OCI-LY1 (cell line): Measurements from ENCODE around the gene BAG2.

Experiments used
- H2AFZ ChIP-seq: fragments of 200-600 bp; sonication (generic), shearing (Covaris generic); 2 replicates; pipeline ENCODE4 v1.6.0; 2014; ENCODE audit warnings: antibody characterized with exemption, mild to moderate bottlenecking, low read length
- H3F3A ChIP-seq: fragments of 200-600 bp; sonication (generic), shearing (Covaris generic); 2 replicates; pipeline ENCODE4 v1.6.0; 2014; ENCODE audit warnings: mild to moderate bottlenecking, antibody characterized with exemption, low read length, moderate library complexity; ENCODE audit not compliant: insufficient read depth
- H3K27ac ChIP-seq: fragments of 200-600 bp; sonication (generic); 2 replicates; pipeline ENCODE4 v1.5.1; 2014; ENCODE audit warnings: low read length, mixed run types, mild to moderate bottlenecking, low read depth; ENCODE audit not compliant: poor library complexity, severe bottlenecking
- H3K27me3 ChIP-seq: fragments of 200-600 bp; sonication (generic); 2 replicates; pipeline ENCODE4 v1.6.0; 2014; ENCODE audit warnings: antibody characterized with exemption, mild to moderate bottlenecking, low read length, moderate library complexity; ENCODE audit not compliant: insufficient read depth
- H3K36me3 ChIP-seq: fragments of 200-600 bp; sonication (generic); 2 replicates; pipeline ENCODE4 v1.6.1; 2014; ENCODE audit warnings: mild to moderate bottlenecking, antibody characterized with exemption, low read length, moderate library complexity, mixed read lengths; ENCODE audit not compliant: insufficient read depth
- H3K4me1 ChIP-seq: fragments of 200-600 bp; sonication (generic); 2 replicates; pipeline ENCODE4 v1.5.1; 2014; ENCODE audit warnings: mild to moderate bottlenecking, low read length, moderate library complexity; ENCODE audit not compliant: insufficient read depth, severe bottlenecking
- H3K4me2 ChIP-seq: fragments of 200-600 bp; sonication (generic), shearing (Covaris generic); 2 replicates; pipeline ENCODE4 v1.6.1; 2014; ENCODE audit warnings: low read length
- H3K4me3 ChIP-seq: fragments of 200-600 bp; sonication (generic); 2 replicates; pipeline ENCODE4 v1.5.1; 2014; ENCODE audit warnings: low read length, low read depth, mild to moderate bottlenecking, mixed read lengths; ENCODE audit not compliant: poor library complexity, severe bottlenecking
- H3K79me2 ChIP-seq: fragments of 200-600 bp; shearing (Covaris generic); 2 replicates; pipeline ENCODE4 v1.6.1; 2016; ENCODE audit warnings: mixed run types, low read length, mixed read lengths; ENCODE audit not compliant: insufficient read depth
- H3K9ac ChIP-seq: fragments of 200-600 bp; sonication (generic), shearing (Covaris generic); 2 replicates; pipeline ENCODE4 v1.6.1; 2014; ENCODE audit warnings: mild to moderate bottlenecking, low read length, mixed read lengths
- H3K9me2 ChIP-seq: fragments of 200-600 bp; sonication (generic), shearing (Covaris generic); 2 replicates; pipeline ENCODE4 v1.6.1; 2014; ENCODE audit warnings: low read depth, mild to moderate bottlenecking, low read length, mixed read lengths
- H3K9me3 ChIP-seq: fragments of 200-600 bp; shearing (Covaris generic); 2 replicates; pipeline ENCODE4 v1.6.1; 2014; ENCODE audit warnings: low read length, mixed read lengths
- H4K20me1 ChIP-seq: fragments of 200-600 bp; sonication (generic), shearing (Covaris generic); 2 replicates; pipeline ENCODE4 v1.6.0; 2016; ENCODE audit warnings: mild to moderate bottlenecking, low read length; ENCODE audit not compliant: insufficient read depth
- EZH2 ChIP-seq: fragments of 200-600 bp; sonication (generic), shearing (Covaris generic); IDR thresholded peaks from 2 replicates; pipeline ENCODE4 v1.8.0; 2017; ENCODE audit warnings: borderline replicate concordance, mixed run types, mild to moderate bottlenecking, antibody characterized with exemption, low read length, moderate library complexity, mixed read lengths
- TF ChIP-seq, protein P1 (sequence below): fragments of 200-600 bp; sonication (generic), shearing (Covaris generic); IDR thresholded peaks from 2 replicates; pipeline ENCODE4 v1.5.1; 2017; ENCODE audit warnings: mild to moderate bottlenecking, antibody characterized with exemption, low read length, moderate library complexity, mixed read lengths

Gene BAG2

GRCh38 chr6:57221191-57221935 is 49.2 kb downstream of the BAG2 start:
- Histone ChIP-seq H3K9me3 (peaks cover 3% of the 10 kb centered on the region; the same call in 1 of the 2 replicates), H3K4me1 (peaks cover 12% of the 10 kb centered on the region), H3K27me3 (peaks cover 9% of the 10 kb centered on the region; the same call in 1 of the 2 replicates), H3K27ac (no peak overlapping the region), H3K9me2 (no peaks in the 10 kb centered on the region), H4K20me1 (no peaks in the 10 kb centered on the region), H3K9ac (peak overlapping the region; percentile 73), H3K79me2 (no peaks in the 10 kb centered on the region), H3F3A (no peaks in the 10 kb centered on the region), H3K4me3 (peak overlapping the region; percentile 78), H3K4me2 (peak overlapping the region; percentile 71), H3K36me3 (no peaks in the 10 kb centered on the region; the same call in 1 of the 2 replicates), H2AFZ (no peak overlapping the region)
- TF ChIP-seq, protein P1, sequence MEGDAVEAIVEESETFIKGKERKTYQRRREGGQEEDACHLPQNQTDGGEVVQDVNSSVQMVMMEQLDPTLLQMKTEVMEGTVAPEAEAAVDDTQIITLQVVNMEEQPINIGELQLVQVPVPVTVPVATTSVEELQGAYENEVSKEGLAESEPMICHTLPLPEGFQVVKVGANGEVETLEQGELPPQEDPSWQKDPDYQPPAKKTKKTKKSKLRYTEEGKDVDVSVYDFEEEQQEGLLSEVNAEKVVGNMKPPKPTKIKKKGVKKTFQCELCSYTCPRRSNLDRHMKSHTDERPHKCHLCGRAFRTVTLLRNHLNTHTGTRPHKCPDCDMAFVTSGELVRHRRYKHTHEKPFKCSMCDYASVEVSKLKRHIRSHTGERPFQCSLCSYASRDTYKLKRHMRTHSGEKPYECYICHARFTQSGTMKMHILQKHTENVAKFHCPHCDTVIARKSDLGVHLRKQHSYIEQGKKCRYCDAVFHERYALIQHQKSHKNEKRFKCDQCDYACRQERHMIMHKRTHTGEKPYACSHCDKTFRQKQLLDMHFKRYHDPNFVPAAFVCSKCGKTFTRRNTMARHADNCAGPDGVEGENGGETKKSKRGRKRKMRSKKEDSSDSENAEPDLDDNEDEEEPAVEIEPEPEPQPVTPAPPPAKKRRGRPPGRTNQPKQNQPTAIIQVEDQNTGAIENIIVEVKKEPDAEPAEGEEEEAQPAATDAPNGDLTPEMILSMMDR: no peak
- TF ChIP-seq EZH2: no peak

DNA sequence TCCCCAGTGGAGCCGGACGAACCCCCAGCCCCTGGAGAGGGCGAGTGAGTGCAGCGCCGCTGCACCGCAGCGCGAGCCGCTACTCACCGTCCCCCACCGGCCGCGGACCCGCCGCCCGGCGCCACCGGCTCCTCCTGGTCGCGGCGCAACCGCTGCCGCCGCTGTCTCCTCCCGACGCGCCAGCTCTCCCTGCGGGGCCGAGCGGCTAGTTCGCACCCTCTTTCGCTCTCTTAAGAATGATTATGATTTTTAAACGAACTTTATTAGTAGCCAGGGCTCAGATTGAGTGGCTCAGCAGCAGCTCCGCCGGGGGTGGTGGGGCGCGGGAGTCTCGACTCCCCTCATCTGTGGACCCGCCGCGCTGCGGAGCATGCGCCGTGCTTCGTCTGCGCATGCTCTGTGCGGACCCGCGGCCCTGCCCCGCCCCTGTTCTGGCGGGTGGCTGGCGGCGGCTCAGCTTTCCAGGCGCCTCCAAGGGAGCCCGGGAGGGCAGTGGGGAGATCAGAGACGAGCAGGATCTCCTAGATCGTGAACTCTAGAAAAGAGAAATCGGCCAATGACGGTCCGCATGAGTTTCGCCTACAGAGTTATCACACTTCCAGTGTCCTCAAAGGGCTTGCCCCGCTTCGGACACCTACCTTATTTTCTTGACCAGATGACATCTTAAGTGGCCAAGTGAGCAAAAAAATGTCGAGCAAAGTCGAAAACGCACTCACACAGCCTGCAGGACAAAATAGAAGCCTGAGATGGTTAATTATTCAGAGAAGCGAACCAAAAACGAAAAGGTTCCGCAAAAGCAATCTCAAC is 50.0 kb downstream of the BAG2 start, which contains the start of gene RAB23:
RAB23 (minus strand) TSS at position 372 of the 807 bp plus-strand sequence. CDS start 11,927 bp downstream, outside the sequence.
- H2AFZ ChIP-seq: peak within 1 kb of the TSS; percentile 84
- H3K36me3 ChIP-seq: no peaks in the 10 kb centered on the region; the same call in 1 of the 2 replicates
- peak within 1 kb of the TSS; percentile 73 for H3K9ac ChIP-seq
- H3F3A ChIP-seq: no peaks in the 10 kb centered on the region
- H3K27me3 ChIP-seq: peaks cover 9% of the 10 kb centered on the region; the same call in 1 of the 2 replicates
- no peak within 1 kb of the TSS for H3K27ac ChIP-seq
- no peaks in the 10 kb centered on the region for H3K9me2 ChIP-seq
- peak within 1 kb of the TSS; percentile 71 for H3K4me2 ChIP-seq
- peaks cover 12% of the 10 kb centered on the region for H3K4me1 ChIP-seq
- H4K20me1 ChIP-seq: no peaks in the 10 kb centered on the region
- no peaks in the 10 kb centered on the region for H3K79me2 ChIP-seq
- peak within 1 kb of the TSS; percentile 78 for H3K4me3 ChIP-seq
- H3K9me3 ChIP-seq: peaks cover 3% of the 10 kb centered on the region; the same call in 1 of the 2 replicates
- TF ChIP-seq, protein P1: no peak
- TF ChIP-seq EZH2: no peak

DNA sequence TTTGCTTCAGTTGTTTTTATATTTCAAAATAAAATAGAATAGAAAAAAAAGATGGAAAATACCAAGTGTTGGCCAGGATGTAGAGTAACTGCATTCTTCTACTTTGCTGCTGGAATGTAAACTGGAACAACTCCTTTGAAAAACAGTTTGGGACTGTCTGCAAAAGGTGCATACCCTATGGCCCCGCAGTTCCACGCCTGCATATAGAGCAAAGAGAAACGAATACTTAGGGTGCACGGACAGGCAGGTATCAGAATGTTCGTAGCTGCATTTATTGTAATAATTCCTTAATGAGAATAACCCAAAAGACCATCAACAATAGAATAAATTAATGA is 50.6 kb downstream of the BAG2 start:
- H3K27me3 ChIP-seq: peaks cover 9% of the 10 kb centered on the region; the same call in 1 of the 2 replicates
- H3K27ac ChIP-seq: no peak overlapping the region
- H3K9me3 ChIP-seq: peaks cover 3% of the 10 kb centered on the region; the same call in 1 of the 2 replicates
- no peaks in the 10 kb centered on the region for H3K79me2 ChIP-seq
- peak overlapping the region; percentile 78 for H3K4me3 ChIP-seq
- H4K20me1 ChIP-seq: no peaks in the 10 kb centered on the region
- no peaks in the 10 kb centered on the region for H3K9me2 ChIP-seq
- H3K36me3 ChIP-seq: no peaks in the 10 kb centered on the region; the same call in 1 of the 2 replicates
- H3K9ac ChIP-seq: peak overlapping the region; percentile 73
- peak overlapping the region; percentile 84 for H2AFZ ChIP-seq
- H3K4me2 ChIP-seq: peak overlapping the region; percentile 71
- peaks cover 12% of the 10 kb centered on the region for H3K4me1 ChIP-seq
- no peaks in the 10 kb centered on the region for H3F3A ChIP-seq
- TF ChIP-seq EZH2: no peak
- TF ChIP-seq, protein P1: no peak
